GM23338 (cell line): ENCODE results near the gene ANTXR1. TPM values are rescaled to one million over a fixed set of nuclear protein-coding genes. Genes with fewer than 3 reads are reported as not detected.

Experiments used
- ATAC-seq: fragments of 200-7000 bp; cut with Tn5 transposase; 3 replicates; pipeline ENCODE4 v1.9.1; 2020
- DNase-seq: peaks from one replicate; pipeline ENCODE4 v3.0.0-alpha.2; 2015; ENCODE audit warnings: low spot score
- H2AFZ ChIP-seq: fragments of 200-600 bp; sonication (generic); 2 replicates; pipeline ENCODE4 v1.8.0; 2016; ENCODE audit warnings: antibody characterized with exemption, mild to moderate bottlenecking, moderate library complexity
- H3F3A ChIP-seq: fragments of 200-600 bp; sonication (generic); replicated peaks from 2 replicates; pipeline ENCODE4 v1.8.0; 2017; ENCODE audit warnings: antibody characterized with exemption, mixed run types, low read depth
- H3K27ac ChIP-seq: fragments of 200-600 bp; sonication (generic); 2 replicates; pipeline ENCODE4 v1.6.1; 2016; ENCODE audit warnings: low read depth
- H3K27me3 ChIP-seq: fragments of 200-600 bp; sonication (generic); 2 replicates; pipeline ENCODE4 v1.8.0; 2016; ENCODE audit warnings: mild to moderate bottlenecking, mixed run types, moderate library complexity; ENCODE audit not compliant: insufficient read depth
- H3K36me3 ChIP-seq: fragments of 200-600 bp; sonication (generic); 2 replicates; pipeline ENCODE4 v1.8.0; 2016; ENCODE audit warnings: mild to moderate bottlenecking; ENCODE audit not compliant: insufficient read depth
- H3K4me1 ChIP-seq: fragments of 200-600 bp; sonication (generic); 2 replicates; pipeline ENCODE4 v1.8.0; 2016; ENCODE audit warnings: mild to moderate bottlenecking, moderate library complexity; ENCODE audit not compliant: insufficient read depth
- H3K4me2 ChIP-seq: fragments of 200-600 bp; sonication (generic); 2 replicates; pipeline ENCODE4 v1.7.1; 2017; ENCODE audit warnings: mixed run types
- H3K4me3 ChIP-seq: fragments of 200-600 bp; sonication (generic); 2 replicates; pipeline ENCODE4 v1.6.1; 2016; ENCODE audit warnings: mixed run types
- H3K79me2 ChIP-seq: fragments of 200-600 bp; sonication (generic); replicated peaks from 2 replicates; pipeline ENCODE4 v1.8.0; 2017; ENCODE audit warnings: mild to moderate bottlenecking; ENCODE audit not compliant: insufficient read depth
- H3K9me2 ChIP-seq: fragments of 200-600 bp; sonication (generic); 2 replicates; pipeline ENCODE4 v1.8.0; 2017; ENCODE audit not compliant: insufficient read depth
- H4K20me1 ChIP-seq: fragments of 200-600 bp; sonication (generic); replicated peaks from 2 replicates; pipeline ENCODE4 v1.8.0; 2017; ENCODE audit warnings: mild to moderate bottlenecking; ENCODE audit not compliant: insufficient read depth
- H3K27ac Mint-ChIP-seq: 2 replicates; pipeline ENCODE4 v1.8.0; 2020; ENCODE audit warnings: inconsistent platforms, mild to moderate bottlenecking, moderate library complexity, mixed read lengths
- H3K27me3 Mint-ChIP-seq: 3 replicates; pipeline ENCODE4 v1.8.0; 2022; ENCODE audit warnings: low read depth, mild to moderate bottlenecking, moderate library complexity, mixed read lengths, inconsistent platforms; ENCODE audit not compliant: insufficient read depth, poor library complexity
- H3K36me3 Mint-ChIP-seq: 3 replicates; pipeline ENCODE4 v1.8.0; 2021; ENCODE audit warnings: low read depth, mild to moderate bottlenecking, inconsistent platforms, moderate library complexity, mixed read lengths
- H3K4me1 Mint-ChIP-seq: 3 replicates; pipeline ENCODE4 v1.8.0; 2020; ENCODE audit warnings: mild to moderate bottlenecking, inconsistent platforms, mixed read lengths
- H3K4me3 Mint-ChIP-seq: 3 replicates; pipeline ENCODE4 v1.8.0; 2021; ENCODE audit warnings: moderate library complexity, mild to moderate bottlenecking, inconsistent platforms, mixed read lengths
- H3K9me3 Mint-ChIP-seq: 3 replicates; pipeline ENCODE4 v1.8.0; 2020; ENCODE audit warnings: moderate library complexity, mild to moderate bottlenecking, inconsistent platforms, mixed read lengths
- CREB1 ChIP-seq: fragments of 250-450 bp; sonication (Bioruptor Pico); IDR thresholded peaks from 2 replicates; pipeline ENCODE4 v1.5.0; 2020; ENCODE audit warnings: low read depth, mild to moderate bottlenecking, moderate library complexity
- ETS1 ChIP-seq: IDR thresholded peaks from 2 replicates; pipeline ENCODE4 v1.6.1; 2016; ENCODE audit warnings: antibody characterized with exemption
- EZH2 ChIP-seq: fragments of 200-600 bp; sonication (generic); IDR thresholded peaks from one replicate; pipeline ENCODE4 v1.8.0; 2017; ENCODE audit warnings: antibody characterized with exemption, mild to moderate bottlenecking, low read depth; ENCODE audit not compliant: unreplicated experiment
- EZH2phosphoT487 ChIP-seq: fragments of 200-600 bp; sonication (generic); IDR thresholded peaks from one replicate; pipeline ENCODE4 v1.8.1; 2018; ENCODE audit warnings: antibody characterized with exemption; ENCODE audit not compliant: unreplicated experiment
- JUNB ChIP-seq: IDR thresholded peaks from one replicate; pipeline ENCODE4 v1.6.1; 2016; ENCODE audit warnings: antibody characterized with exemption; ENCODE audit not compliant: unreplicated experiment
- POLR2AphosphoS5 ChIP-seq: IDR thresholded peaks from 2 replicates; pipeline ENCODE4 v1.6.1; 2016; ENCODE audit warnings: antibody characterized with exemption, low read depth
- REST ChIP-seq: IDR thresholded peaks from one replicate; pipeline ENCODE4 v1.6.1; 2018; ENCODE audit warnings: antibody characterized with exemption; ENCODE audit not compliant: unreplicated experiment
- STAT1 ChIP-seq: IDR thresholded peaks from one replicate; pipeline ENCODE4 v1.6.1; 2016; ENCODE audit warnings: antibody characterized with exemption; ENCODE audit not compliant: unreplicated experiment
- ZNF114 ChIP-seq: fragments of 250-450 bp; sonication (Bioruptor Pico); IDR thresholded peaks from 2 replicates; pipeline ENCODE4 v1.5.0; 2020; ENCODE audit warnings: mild to moderate bottlenecking, moderate library complexity
- ZNF462 ChIP-seq: fragments of 250-450 bp; sonication (Bioruptor Pico); IDR thresholded peaks from 2 replicates; pipeline ENCODE4 v1.5.0; 2020; ENCODE audit warnings: mild to moderate bottlenecking, moderate library complexity
- polyA plus RNA-seq: library from polyadenylated mRNA; unstranded; fragments of >200 nt; fragmentation: Nextera tagmentation; extraction: Ambion mirVana; gene quantifications from 2 replicates; pipeline ENCODE4 v1.2.1, GENCODE V29; 2016
- total RNA-seq: library from RNA; depleted of rRNA; stranded (reverse); fragments of >200 nt; shearing (Covaris generic); gene quantifications from 2 replicates; pipeline ENCODE4 v1.2.3, GENCODE V29; 2014

ANTXR1 gene
- total and polyA plus RNA-seq, 2 experiments from 2014 or later, result 16.1 to 23.1 TPM

- no peaks in the 10 kb centered on the region for H4K20me1 ChIP-seq
- no peaks in the 10 kb centered on the region for H3K9me3 Mint-ChIP-seq
- H3K79me2 ChIP-seq, result no peaks in the 10 kb centered on the region
- peaks cover 1% of the 10 kb centered on the region for H3K27me3 Mint-ChIP-seq
- no peaks in the 10 kb centered on the region for H3K36me3 ChIP-seq
- H3K36me3 Mint-ChIP-seq, result no peaks in the 10 kb centered on the region
- H3K27ac ChIP-seq, result no peak overlapping the region
- no peak overlapping the region for H3K4me2 ChIP-seq
- H3K9me2 ChIP-seq, result no peaks in the 10 kb centered on the region; the same call in 1 of the 2 replicates
- no peak overlapping the region for H3K27ac Mint-ChIP-seq
- H3K27me3 ChIP-seq, result no peaks in the 10 kb centered on the region
- H2AFZ ChIP-seq, result no peak overlapping the region
- ATAC-seq, result no peak
- H3K4me1 ChIP-seq, result no peaks in the 10 kb centered on the region
- DNase-seq, result no peak
- no peak overlapping the region for H3K4me3 ChIP-seq
- H3K4me3 Mint-ChIP-seq, result no peak overlapping the region
- no peaks in the 10 kb centered on the region for H3F3A ChIP-seq
- peaks cover 3% of the 10 kb centered on the region; the same call in 2 of the 3 replicates for H3K4me1 Mint-ChIP-seq
- TF ChIP-seq STAT1, result no peak
- no peak for TF ChIP-seq POLR2AphosphoS5
Observed at GRCh38 chr2:69139778-69140670, 127.0 kb downstream of the ANTXR1 start.

DNA sequence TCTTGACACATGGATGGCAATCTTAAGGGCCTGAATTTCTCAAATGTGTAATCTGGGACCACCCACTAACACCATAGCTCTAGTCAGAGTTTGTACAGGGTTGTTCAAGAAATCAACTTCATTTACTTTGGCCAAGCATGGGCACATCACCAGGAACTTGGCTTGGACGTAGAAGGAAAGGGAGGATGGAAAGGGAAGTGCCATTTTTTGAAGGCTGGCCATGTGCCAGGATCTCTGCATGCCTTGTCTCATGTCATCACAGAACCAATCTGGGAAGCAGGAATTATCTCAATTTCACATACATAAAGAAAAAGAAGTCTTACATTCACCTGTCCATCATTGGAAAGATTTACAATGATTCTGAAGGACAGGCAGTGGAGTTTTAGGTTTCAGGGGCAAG, 128.1 kb downstream of the ANTXR1 start:
- no peaks in the 10 kb centered on the region for H3K4me1 ChIP-seq
- no peak overlapping the region for H3K4me2 ChIP-seq
- no peak overlapping the region for H3K4me3 ChIP-seq
- H3F3A ChIP-seq, result no peaks in the 10 kb centered on the region
- Mint-ChIP-seq H3K4me1 (peaks cover 3% of the 10 kb centered on the region; the same call in 2 of the 3 replicates), H3K27me3 (peaks cover 1% of the 10 kb centered on the region), H3K9me3 (no peaks in the 10 kb centered on the region), H3K4me3 (no peak overlapping the region), H3K27ac (no peak overlapping the region), H3K36me3 (no peaks in the 10 kb centered on the region)
- H4K20me1 ChIP-seq, result no peaks in the 10 kb centered on the region
- H2AFZ ChIP-seq, result no peak overlapping the region
- H3K36me3 ChIP-seq, result no peaks in the 10 kb centered on the region
- no peak for ATAC-seq
- no peaks in the 10 kb centered on the region; the same call in 1 of the 2 replicates for H3K9me2 ChIP-seq
- H3K27me3 ChIP-seq, result no peaks in the 10 kb centered on the region
- DNase-seq, result no peak
- no peak overlapping the region for H3K27ac ChIP-seq
- no peaks in the 10 kb centered on the region for H3K79me2 ChIP-seq
- TF ChIP-seq ZNF114 (CRISPR knock-in tag) (no peak), ZNF462 (CRISPR knock-in tag) (no peak), STAT1 (no peak), ETS1 (no peak), EZH2phosphoT487 (no peak), REST (no peak), EZH2 (no peak), CREB1 (CRISPR knock-in tag) (no peak), POLR2AphosphoS5 (no peak), JUNB (no peak)
